Sigmoid colon (tissue), 3 donors: ENCODE measurements around the gene ACOT6.

Experiments used
- CTCF ChIP-seq, 4 experiments: fragments of 450-650 bp in 3 of 4; fragments of 200-600 bp in 1 of 4; IDR thresholded peaks; one replicate each; pipeline ENCODE4 v1.5.1; 2016 to 2019; ENCODE audit warnings: antibody characterized with exemption in 4 of 4, mild to moderate bottlenecking in 3 of 4, moderate library complexity in 2 of 4
- POLR2A ChIP-seq, 2 donors: fragments of 450-650 bp; IDR thresholded peaks; one replicate each; pipeline ENCODE4 v1.6.1; 2016; ENCODE audit warnings: antibody characterized with exemption in 2 of 2, mild to moderate bottlenecking in 2 of 2, moderate library complexity in 2 of 2

DNA sequence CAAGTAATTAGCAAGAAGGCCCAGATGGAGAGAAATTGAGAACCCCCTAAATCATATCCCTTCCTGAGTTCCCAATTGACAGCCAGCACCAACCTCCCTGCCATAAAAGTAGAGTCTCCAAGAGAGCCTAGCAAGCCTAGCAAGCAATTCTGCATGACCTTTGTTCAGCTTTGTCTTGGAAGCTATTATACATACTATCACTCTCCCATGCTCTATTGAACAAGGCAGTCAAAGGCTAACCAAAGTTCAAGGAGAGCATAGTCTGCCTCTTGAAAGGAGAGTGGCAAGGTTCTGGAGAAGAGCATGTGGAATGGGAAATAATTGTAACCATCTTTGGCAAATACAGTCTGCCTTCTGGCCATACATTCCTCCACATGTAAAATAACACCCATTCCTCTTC lies 12.8 kb upstream of the ACOT6 start:
- no peak for TF ChIP-seq CTCF (IDR thresholded peaks at IDR 0.05)
- TF ChIP-seq POLR2A (IDR thresholded peaks at IDR 0.05), result no peak
